GM13977 (cell line): ENCODE results near the gene SLC4A1.

ENCODE experiments used
- DNase-seq: peaks from one replicate; pipeline ENCODE4 v3.0.0; 2012; ENCODE audit warnings: low spot score
- CTCF ChIP-seq: IDR thresholded peaks from 2 replicates; pipeline ENCODE4 v1.5.1; 2012; ENCODE audit warnings: mild to moderate bottlenecking, control low read depth; ENCODE audit not compliant: insufficient read depth; ENCODE audit errors: extremely low read depth, missing control alignments
- in situ Hi-C: fragments of 300-500 bp; cut with MboI; formaldehyde crosslinking; loops from one replicate; pipeline ENCODE4 v1.12.0; 2022; ENCODE audit warnings: low sequenced_read_pairs, low pct_unique_long_range_greater_than_20kb, mixed read lengths, inconsistent platforms; ENCODE audit not compliant: unreplicated experiment

Gene SLC4A1

DNA sequence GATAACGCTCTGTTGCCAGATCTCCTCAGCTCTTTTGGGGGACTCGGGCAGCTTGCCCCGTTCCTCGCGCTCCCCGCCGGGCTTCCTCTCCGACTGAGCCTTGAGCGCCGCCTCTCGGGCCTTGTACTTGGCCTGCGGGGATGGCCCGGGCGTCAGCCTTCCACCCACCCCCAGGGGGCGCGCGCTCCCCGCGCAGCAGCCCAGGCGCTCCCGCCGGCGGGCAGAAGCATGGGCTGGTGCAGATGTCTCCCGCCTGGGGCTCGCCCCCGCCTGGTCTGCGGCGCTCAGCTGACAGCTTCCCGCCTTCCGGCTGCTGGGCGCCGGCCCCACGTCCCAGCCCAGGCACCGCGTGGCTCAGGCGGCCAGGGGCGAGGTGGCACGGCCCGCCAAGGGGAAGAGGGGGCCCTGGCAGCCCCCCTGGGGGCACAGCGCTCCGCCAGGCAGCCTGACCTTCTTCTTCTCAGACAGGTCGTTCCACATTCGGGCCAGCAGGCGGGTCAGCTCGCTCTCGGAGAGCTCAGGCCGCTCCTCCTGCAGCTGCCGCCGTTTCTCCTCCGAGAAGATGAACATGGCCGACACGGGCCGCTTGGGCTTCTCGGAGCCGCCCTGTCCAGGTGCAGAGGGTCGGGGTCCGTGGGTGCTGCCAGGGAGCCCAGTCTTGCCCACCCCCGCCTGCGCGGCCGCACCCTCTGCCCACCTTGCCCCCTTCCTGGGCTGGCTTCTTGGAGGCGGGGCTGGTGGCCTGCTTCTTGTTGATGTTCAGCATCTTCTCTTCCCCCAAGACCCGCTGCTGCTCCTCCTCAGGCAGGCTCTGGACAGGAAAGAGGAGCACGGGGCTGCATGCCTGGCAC lies 57.4 kb downstream of the SLC4A1 start:
- DNase-seq: peak; percentile 96
- peak; percentile 100 for TF ChIP-seq CTCF
- in situ Hi-C loops: loop anchor here (25.0 kb wide), 1 partner anchor 302 kb away; the partner anchor contains the start of gene GPATCH8

GRCh38 chr17:44209786-44210341 lies 58.1 kb downstream of the SLC4A1 start:
- no peak for TF ChIP-seq CTCF
- in situ Hi-C loops: loop anchor here (25.0 kb wide), 1 partner anchor 302 kb away; the partner anchor contains the start of gene GPATCH8
- DNase-seq: peak; percentile 79

- DNase-seq: no peak
- no peak for TF ChIP-seq CTCF
- in situ Hi-C loops: loop anchor here (25.0 kb wide), 1 partner anchor 305 kb away; the partner anchor contains the start of gene GPATCH8
Measured at GRCh38 chr17:44207743-44208142, 60.2 kb downstream of the SLC4A1 start.

GRCh38 chr17:44207319-44207718 lies 60.6 kb downstream of the SLC4A1 start:
- no peak for DNase-seq
- in situ Hi-C loops: loop anchor here (25.0 kb wide), 1 partner anchor 305 kb away; the partner anchor contains the start of gene GPATCH8
- no peak for TF ChIP-seq CTCF

DNA sequence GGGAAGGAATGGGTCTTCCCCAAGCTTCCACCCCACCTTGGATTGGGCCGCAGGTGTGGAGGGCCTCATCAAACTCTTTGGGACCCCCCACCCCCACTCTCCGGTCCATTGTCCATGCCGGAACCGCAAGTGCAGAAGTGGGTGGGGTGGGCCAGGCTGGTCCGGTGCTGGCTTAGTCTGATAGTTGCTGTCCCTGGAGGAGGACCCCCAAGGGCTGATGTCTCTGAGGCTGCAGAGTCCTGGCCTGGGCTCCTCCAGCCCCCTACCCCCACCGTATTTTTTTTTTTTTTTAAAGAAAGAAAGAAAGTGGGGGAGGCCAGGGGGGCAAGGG lies 61.1 kb downstream of the SLC4A1 start:
- no peak for TF ChIP-seq CTCF
- in situ Hi-C loops: loop anchor here (25.0 kb wide), 1 partner anchor 306 kb away; the partner anchor contains the start of gene GPATCH8
- no peak for DNase-seq

GRCh38 chr17:44205962-44206824 lies 61.7 kb downstream of the SLC4A1 start:
- in situ Hi-C loops: loop anchor here (25.0 kb wide), 1 partner anchor 306 kb away; the partner anchor contains the start of gene GPATCH8
- no peak for DNase-seq
- TF ChIP-seq CTCF: peak; percentile 7
